ENCODE data around the gene DTX2.
"Not testable (repeated sequence)": the region's sequence is repeated elsewhere in the genome, so short reads cannot be mapped to it uniquely, and the experiment has no call there.

The DTX2 gene

GRCh38 chr7:76445577-76446008 is 15.9 kb upstream of the DTX2 start:
- peak; percentile 95 for DNase-seq

- DNase-seq: not testable (repeated sequence)
Measured at GRCh38 chr7:76457017-76457416, 4.5 kb upstream of the DTX2 start.

- DNase-seq: not testable (repeated sequence)
Measured at GRCh38 chr7:76458504-76458903, 3.0 kb upstream of the DTX2 start.

GRCh38 chr7:76460767-76461166 is 742 bp upstream of the DTX2 start:
- not testable (repeated sequence) for DNase-seq

GRCh38 chr7:76462271-76462882 is 868 bp downstream of the DTX2 start:
- DNase-seq: not testable (repeated sequence)

- not testable (repeated sequence) for DNase-seq
Measured at GRCh38 chr7:76464959-76465358, 3.5 kb downstream of the DTX2 start.

GRCh38 chr7:76465950-76466349 is 4.4 kb downstream of the DTX2 start:
- not testable (repeated sequence) for DNase-seq

- not testable (repeated sequence) for DNase-seq
Measured at GRCh38 chr7:76467743-76468404, 6.4 kb downstream of the DTX2 start.

- DNase-seq: peak; percentile 7
Measured at GRCh38 chr7:76471556-76472221, 10.2 kb downstream of the DTX2 start.

- not testable (repeated sequence) for DNase-seq
Measured at GRCh38 chr7:76473097-76473496, 11.6 kb downstream of the DTX2 start.

- not testable (repeated sequence) for DNase-seq
Measured at GRCh38 chr7:76476280-76476679, 14.8 kb downstream of the DTX2 start.

GRCh38 chr7:76476742-76477474 is 15.4 kb downstream of the DTX2 start:
- not testable (repeated sequence) for DNase-seq

GRCh38 chr7:76479628-76480027 is 18.1 kb downstream of the DTX2 start:
- DNase-seq: peak; percentile 10

- not testable (repeated sequence) for DNase-seq
Measured at GRCh38 chr7:76480403-76481253, 19.1 kb downstream of the DTX2 start.

- not testable (repeated sequence) for DNase-seq
Measured at GRCh38 chr7:76482660-76483059, 21.2 kb downstream of the DTX2 start.

GRCh38 chr7:76483081-76483480 is 21.6 kb downstream of the DTX2 start:
- not testable (repeated sequence) for DNase-seq

- not testable (repeated sequence) for DNase-seq
Measured at GRCh38 chr7:76484456-76484855, 22.9 kb downstream of the DTX2 start.

- not testable (repeated sequence) for DNase-seq
Measured at GRCh38 chr7:76485822-76486610, 24.5 kb downstream of the DTX2 start.

- not testable (repeated sequence) for DNase-seq
Measured at GRCh38 chr7:76486618-76487017, 25.1 kb downstream of the DTX2 start.

- DNase-seq: peak; percentile 80
Measured at GRCh38 chr7:76487969-76488368, 26.5 kb downstream of the DTX2 start.

GRCh38 chr7:76492139-76492538 is 30.6 kb downstream of the DTX2 start:
- DNase-seq: not testable (repeated sequence)
